IMR-90 (cell line): Measurements from ENCODE around the gene OR5L2. TPM values are rescaled to one million over a fixed set of nuclear protein-coding genes. Genes with fewer than 3 reads are reported as not detected.

Experiments used
- ATAC-seq: fragments of 200-7000 bp; cut with Tn5 transposase; 2 replicates; pipeline ENCODE4 v1.9.1; 2020; ENCODE audit warnings: low read depth, mild to moderate bottlenecking, moderate library complexity
- BruUV-seq: library from RNA; stranded (reverse); fragments of 400-500 nt; replicated peaks from 2 replicates; lab custom pipeline; 2021; lab: Mats Ljungman, UMichigan
- CTCF ChIA-PET: fragments of 300-600 bp; formaldehyde crosslinking; extraction: SDS; loops from one replicate; lab custom pipeline; 2021; ENCODE audit warnings: antibody characterized with exemption; lab: Yijun Ruan, JAX
- POLR2A ChIA-PET: fragments of 300-600 bp; sonication (Branson Sonifier 250); formaldehyde crosslinking; loops from one replicate; lab custom pipeline; 2022; ENCODE audit warnings: antibody characterized with exemption; ENCODE audit not compliant: unreplicated experiment; lab: Charles Lee
- DNase-seq: peaks from one replicate; pipeline ENCODE4 v3.0.0; 2013
- H2AFZ ChIP-seq: replicated peaks from 2 replicates; pipeline ENCODE3; 2013; ENCODE audit warnings: low read length, mild to moderate bottlenecking; ENCODE audit not compliant: poor library complexity
- H2AK5ac ChIP-seq: 2 replicates; pipeline ENCODE4 v1.6.1; 2013; ENCODE audit warnings: low read depth, low read length, inconsistent platforms
- H2AK9ac ChIP-seq: replicated peaks from 2 replicates; pipeline ENCODE3; 2013; ENCODE audit warnings: mild to moderate bottlenecking, low read depth, low read length, moderate library complexity; ENCODE audit not compliant: poor library complexity
- H2BK120ac ChIP-seq: 2 replicates; pipeline ENCODE4 v1.6.1; 2013; ENCODE audit warnings: low read depth, low read length, inconsistent platforms
- H2BK15ac ChIP-seq: 3 replicates; pipeline ENCODE4 v1.6.1; 2013; ENCODE audit warnings: low read depth, low read length, inconsistent platforms
- H2BK20ac ChIP-seq: 2 replicates; pipeline ENCODE4 v1.6.1; 2013; ENCODE audit warnings: low read depth, mild to moderate bottlenecking, inconsistent platforms, low read length, moderate library complexity
- H2BK5ac ChIP-seq: 2 replicates; pipeline ENCODE4 v1.6.1; 2013; ENCODE audit warnings: mild to moderate bottlenecking, low read depth, low read length, inconsistent platforms; ENCODE audit not compliant: poor library complexity, severe bottlenecking
- H3K14ac ChIP-seq: replicated peaks from 2 replicates; pipeline ENCODE4 v1.6.1; 2013; ENCODE audit warnings: low read depth, low read length, inconsistent platforms
- H3K18ac ChIP-seq: 2 replicates; pipeline ENCODE4 v1.6.1; 2013; ENCODE audit warnings: low read depth, low read length, control low read depth
- H3K23ac ChIP-seq: 2 replicates; pipeline ENCODE4 v1.6.1; 2013; ENCODE audit warnings: low read depth, low read length, inconsistent platforms
- H3K27ac ChIP-seq: 2 replicates; pipeline ENCODE4 v1.5.1; 2013; ENCODE audit warnings: mild to moderate bottlenecking, control low read depth, low read length; ENCODE audit not compliant: insufficient read depth
- H3K27me3 ChIP-seq: 2 replicates; pipeline ENCODE4 v1.6.1; 2013; ENCODE audit warnings: low read length; ENCODE audit not compliant: control insufficient read depth, insufficient read depth
- H3K36me3 ChIP-seq: 2 replicates; pipeline ENCODE4 v1.6.1; 2013; ENCODE audit warnings: low read length, mixed read lengths; ENCODE audit not compliant: control insufficient read depth, insufficient read depth
- H3K4ac ChIP-seq: 2 replicates; pipeline ENCODE4 v1.6.1; 2013; ENCODE audit warnings: low read depth, low read length, inconsistent platforms
- H3K4me1 ChIP-seq: 2 replicates; pipeline ENCODE4 v1.6.1; 2013; ENCODE audit warnings: low read length, mixed read lengths; ENCODE audit not compliant: control insufficient read depth, insufficient read depth
- H3K4me2 ChIP-seq: 2 replicates; pipeline ENCODE4 v1.6.1; 2013; ENCODE audit warnings: low read depth, mild to moderate bottlenecking, control low read depth, low read length, moderate library complexity
- H3K4me3 ChIP-seq: 2 replicates; pipeline ENCODE4 v1.5.1; 2013; ENCODE audit warnings: low read depth, mild to moderate bottlenecking, control low read depth, low read length, moderate library complexity; ENCODE audit not compliant: insufficient read depth
- H3K56ac ChIP-seq: 2 replicates; pipeline ENCODE4 v1.6.1; 2013; ENCODE audit warnings: low read length, inconsistent platforms; ENCODE audit not compliant: insufficient read depth; ENCODE audit errors: extremely low read depth
- H3K79me1 ChIP-seq, 2 experiments: 2 replicates each; pipeline ENCODE4 v1.6.1; 2013; ENCODE audit warnings: low read length in 2 of 2, inconsistent platforms in 1 of 2, low read depth in 1 of 2
- H3K9ac ChIP-seq: 2 replicates; pipeline ENCODE4 v1.6.1; 2013; ENCODE audit warnings: low read depth, low read length, control low read depth
- H3K9me1 ChIP-seq: 2 replicates; pipeline ENCODE4 v1.6.1; 2013; ENCODE audit warnings: low read length, inconsistent platforms; ENCODE audit not compliant: insufficient read depth
- H3K9me3 ChIP-seq: 2 replicates; pipeline ENCODE4 v1.6.1; 2013; ENCODE audit warnings: low read length; ENCODE audit not compliant: control insufficient read depth, insufficient read depth
- H4K20me1 ChIP-seq: 2 replicates; pipeline ENCODE4 v1.6.1; 2013; ENCODE audit warnings: low read length, inconsistent platforms; ENCODE audit not compliant: insufficient read depth
- H4K5ac ChIP-seq: 2 replicates; pipeline ENCODE4 v1.6.1; 2013; ENCODE audit warnings: mild to moderate bottlenecking, low read depth, low read length, control low read depth
- H4K8ac ChIP-seq, 2 experiments: 2 replicates each; pipeline ENCODE4 v1.6.1; 2013; ENCODE audit warnings: low read depth in 2 of 2, low read length in 2 of 2, control low read depth in 1 of 2, inconsistent platforms in 1 of 2
- H4K91ac ChIP-seq: 2 replicates; pipeline ENCODE4 v1.6.1; 2013; ENCODE audit warnings: low read depth, low read length, inconsistent platforms; ENCODE audit not compliant: insufficient read depth
- MAFK ChIP-seq: IDR thresholded peaks from 2 replicates; pipeline ENCODE4 v1.6.1; 2012; ENCODE audit warnings: low read depth, low read length, improper control_type of control experiment
- MAZ ChIP-seq: IDR thresholded peaks from 2 replicates; pipeline ENCODE4 v1.6.1; 2012; ENCODE audit warnings: low read depth, mild to moderate bottlenecking, low read length, improper control_type of control experiment, moderate library complexity, borderline replicate concordance
- RFX5 ChIP-seq: IDR thresholded peaks from 2 replicates; pipeline ENCODE4 v1.8.0; 2012; ENCODE audit warnings: low read depth, mild to moderate bottlenecking, low read length, moderate library complexity
- WGBS, 2 experiments: methylation state at CpG; one replicate each; pipeline versions ENCODE4 v1.1.5 to v1.1.7; 2013; ENCODE audit warnings: missing lambda C conversion rate in 2 of 2; ENCODE audit not compliant: insufficient read length in 1 of 2; ENCODE audit errors: extremely low coverage in 2 of 2; 5-methylcytosine and 5-hydroxymethylcytosine counted together
- dilution Hi-C: fragments of 300-500 bp; cut with HindIII; formaldehyde crosslinking; loops from one replicate; pipeline ENCODE4 v1.14.3; 2018; ENCODE audit warnings: low sequenced_read_pairs; ENCODE audit not compliant: unreplicated experiment
- in situ Hi-C: fragments of 300-500 bp; cut with MboI; formaldehyde crosslinking; loops from 3 replicates; pipeline ENCODE4 v1.14.3; 2019; ENCODE audit warnings: low sequenced_read_pairs, inconsistent platforms, mixed read lengths
- intact Hi-C: fragments of 100-400 bp; cut with micrococcal nuclease; formaldehyde crosslinking; loops from 2 replicates; pipeline ENCODE4 v1.10.0; 2022
- polyA plus RNA-seq, 3 experiments: library from polyadenylated mRNA; depleted of rRNA; stranded (reverse); fragments of >200 nt; gene quantifications; 2 replicates each; pipeline ENCODE4 v1.2.3, GENCODE V29; 2012; ENCODE audit warnings: low replicate concordance in 1 of 3
- total RNA-seq: library from RNA; depleted of rRNA; stranded (reverse); fragments of >200 nt; gene quantifications from 2 replicates; pipeline ENCODE4 v1.2.3, GENCODE V29; 2012

The OR5L2 gene
- total and polyA plus RNA-seq, 2 of the 4 experiments (the other 2 are of a cell fraction): not detected

- no peak overlapping the region for H2BK20ac ChIP-seq
- H2AK5ac ChIP-seq: no peak overlapping the region
- no peak overlapping the region for H2BK15ac ChIP-seq
- H3K56ac ChIP-seq: no peak overlapping the region
- no peak overlapping the region for H3K9ac ChIP-seq
- DNase-seq: no peak
- no peaks in the 10 kb centered on the region for H4K20me1 ChIP-seq
- no peak overlapping the region for H3K4ac ChIP-seq
- H2BK5ac ChIP-seq: peak overlapping the region; percentile 58
- no peak overlapping the region for H4K5ac ChIP-seq
- H3K27ac ChIP-seq: no peak overlapping the region
- H3K9me3 ChIP-seq: 0 out of 2 replicates have a peak, but pooled peaks cover 1% of the 10 kb centered on the region
- H3K79me1 ChIP-seq: no peaks in the 10 kb centered on the region
- no CpG with 5 or more reads among the region's 2 CpGs for WGBS, 2 experiments
- no peak overlapping the region for H3K4me2 ChIP-seq
- no peak overlapping the region for H3K14ac ChIP-seq
- no peak overlapping the region for H3K23ac ChIP-seq
- no peaks in the 10 kb centered on the region for H3K9me1 ChIP-seq
- H3K27me3 ChIP-seq: no peaks in the 10 kb centered on the region
- no peak overlapping the region for H2BK120ac ChIP-seq
- H4K91ac ChIP-seq: no peak overlapping the region
- dilution Hi-C loops (no loop called here), intact Hi-C loops (no loop called here), in situ Hi-C loops (no loop called here)
- H4K8ac ChIP-seq: no peak overlapping the region
- no peak overlapping the region for H2AK9ac ChIP-seq
- no peak for TF ChIP-seq RFX5
- TF ChIP-seq MAFK: peak; percentile 21; the same call in 1 of the 2 replicates
- TF ChIP-seq MAZ: no peak
- H3K18ac ChIP-seq: no peak overlapping the region
- no peaks in the 10 kb centered on the region for H3K36me3 ChIP-seq
- H2AFZ ChIP-seq: no peak overlapping the region
- H3K4me3 ChIP-seq: no peak overlapping the region
- CTCF ChIA-PET: no interaction called here
- H3K4me1 ChIP-seq: no peaks in the 10 kb centered on the region
- no TSS peak for BruUV-seq
- POLR2A ChIA-PET: no interaction called here
- ATAC-seq: no peak
Observed at GRCh38 chr11:55847453-55847852, 20.4 kb downstream of the OR5L2 start.
